Tibial nerve (tissue), 4 donors: ENCODE data around the gene TUBGCP2. TPM values are rescaled to one million over a fixed set of nuclear protein-coding genes. Genes with fewer than 3 reads are reported as not detected.

ENCODE experiments used
- DNase-seq, 2 donors: peaks; one replicate each; pipeline ENCODE4 v3.0.0-alpha.2; 2019; ENCODE audit warnings: low spot score in 2 of 2
- H3K27ac ChIP-seq, 4 donors: fragments of 200-600 bp; sonication (generic) in 3 of 4; one replicate each; pipeline ENCODE4 v1.5.1; 2017 to 2019; ENCODE audit warnings: mild to moderate bottlenecking in 1 of 4
- H3K27me3 ChIP-seq, 2 donors: fragments of 200-600 bp; sonication (generic) in 1 of 2; one replicate each; pipeline versions ENCODE4 v1.5.1 to v1.6.0; 2017 to 2019
- H3K36me3 ChIP-seq, 3 donors: fragments of 200-600 bp; sonication (generic); one replicate each; pipeline ENCODE4 v1.5.1; 2018 to 2019
- H3K4me1 ChIP-seq, 4 donors: fragments of 200-600 bp; sonication (generic) in 3 of 4; one replicate each; pipeline ENCODE4 v1.5.1; 2017 to 2019
- H3K4me3 ChIP-seq, 4 donors: fragments of 200-600 bp; sonication (generic) in 3 of 4; one replicate each; pipeline ENCODE4 v1.5.1; 2017 to 2019; ENCODE audit warnings: mild to moderate bottlenecking in 1 of 4, moderate library complexity in 1 of 4
- H3K9me3 ChIP-seq, 4 donors: fragments of 200-600 bp; sonication (generic) in 3 of 4; one replicate each; pipeline ENCODE4 v1.5.1; 2017 to 2019
- CTCF ChIP-seq, 5 experiments: fragments of 200-600 bp in 3 of 5; fragments of 450-650 bp in 2 of 5; sonication (generic) in 3 of 5; IDR thresholded peaks; one replicate each; pipeline ENCODE4 v1.5.1; 2016 to 2019; ENCODE audit warnings: antibody characterized with exemption in 5 of 5, mild to moderate bottlenecking in 3 of 5, moderate library complexity in 2 of 5
- EP300 ChIP-seq, 2 donors: sonication (generic); formaldehyde crosslinking; IDR thresholded peaks; one replicate each; pipeline ENCODE4 v1.6.1; 2017; ENCODE audit warnings: antibody characterized with exemption in 2 of 2, mild to moderate bottlenecking in 1 of 2
- POLR2A ChIP-seq, 2 donors: fragments of 450-650 bp; IDR thresholded peaks; one replicate each; pipeline ENCODE4 v1.6.1; 2017; ENCODE audit warnings: antibody characterized with exemption in 2 of 2, mild to moderate bottlenecking in 2 of 2, moderate library complexity in 2 of 2
- WGBS, 2 donors: methylation state at CpG; one replicate each; pipeline ENCODE4 v1.1.5; 2018; 5-methylcytosine and 5-hydroxymethylcytosine counted together
- total RNA-seq, 4 donors: library from RNA; depleted of rRNA; stranded (reverse); fragments of >200 nt; gene quantifications; one replicate each; pipeline ENCODE4 v1.1.0, GENCODE V29; 2016

Gene TUBGCP2
- total RNA-seq, 4 donors from 2014 or later, result 35.8 to 73.5 (median 45.7) TPM

DNA sequence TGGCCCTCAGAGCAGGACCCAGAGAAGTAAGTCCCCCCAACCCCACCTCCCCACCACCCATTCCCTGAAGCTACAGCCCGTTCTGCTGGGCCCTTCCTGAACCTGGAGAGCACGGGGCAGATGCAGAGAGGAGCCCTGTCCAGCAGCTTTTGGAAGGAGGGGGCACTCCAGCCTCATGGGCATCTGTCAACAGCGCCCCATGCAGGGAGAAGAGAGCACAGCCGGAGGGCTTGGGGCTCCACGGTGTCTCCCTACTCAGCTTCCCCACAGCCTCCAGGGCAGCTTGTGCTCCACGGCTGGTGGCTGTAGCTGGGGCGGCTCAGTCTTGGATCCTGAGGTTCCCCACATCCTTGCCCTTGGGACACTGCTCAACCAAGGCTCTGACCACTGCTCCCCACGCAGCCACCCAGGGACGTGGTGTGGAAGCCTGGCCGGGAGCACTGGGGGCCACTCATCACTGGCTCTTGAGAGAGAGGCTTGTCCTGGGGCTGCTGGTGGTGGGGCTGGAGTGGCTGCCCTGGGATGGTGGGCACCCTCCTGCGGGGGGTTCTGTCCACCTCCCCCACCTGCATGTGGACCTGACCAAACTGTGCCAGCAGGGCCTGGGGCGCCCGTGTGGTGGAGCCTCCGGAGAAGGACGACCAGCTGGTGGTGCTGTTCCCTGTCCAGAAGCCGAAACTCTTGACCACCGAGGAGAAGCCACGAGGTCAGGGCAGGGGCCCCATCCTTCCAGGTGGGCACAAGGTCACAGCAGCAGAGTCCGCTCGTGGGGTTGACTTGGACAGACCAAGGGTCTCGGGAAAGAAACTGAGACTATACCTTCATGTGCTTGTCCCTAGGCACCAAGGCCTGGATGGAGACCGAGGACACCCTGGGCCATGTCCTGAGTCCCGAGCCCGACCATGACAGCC is 43.0 kb upstream of the TUBGCP2 start:
- TF ChIP-seq POLR2A (IDR thresholded peaks at IDR 0.05) (no peak), EP300 (IDR thresholded peaks at IDR 0.05) (no peak), CTCF (IDR thresholded peaks at IDR 0.05) (no peak)
- Histone ChIP-seq H3K36me3 (peaks cover 0 to 23% (median 0%) of the 10 kb centered on the region in 3 donors), H3K4me1 (peaks cover 0 to 56% (median 13%) of the 10 kb centered on the region in 4 donors), H3K9me3 (no peaks in the 10 kb centered on the region), H3K27me3 (peaks cover 0 to 8% of the 10 kb centered on the region in 2 donors), H3K27ac (no peak overlapping the region), H3K4me3 (no peak overlapping the region)
- WGBS, 2 donors, result 68 to 80% methylated on average over 11 to 13 of the region's 24 CpGs
- no peak for DNase-seq

DNA sequence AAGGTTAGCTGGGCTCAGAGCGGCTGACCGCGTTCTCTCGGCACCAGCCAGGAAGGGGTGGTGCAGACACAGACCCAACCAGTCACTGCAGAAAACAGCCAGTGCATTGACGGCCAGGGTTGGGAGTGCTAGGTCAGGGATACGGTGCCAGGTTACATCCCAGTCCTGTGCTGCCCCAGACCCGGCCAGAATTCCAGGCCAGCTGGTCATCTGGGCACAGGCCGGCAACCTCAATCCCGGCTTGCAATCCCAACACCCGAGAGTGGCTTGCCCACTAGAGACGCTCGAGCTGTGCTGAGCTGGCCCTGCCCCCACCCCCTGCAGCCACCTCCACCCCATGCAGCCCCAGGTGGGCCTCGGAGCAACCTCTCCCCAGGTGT is 42.3 kb upstream of the TUBGCP2 start:
- no peak for DNase-seq
- TF ChIP-seq POLR2A (IDR thresholded peaks at IDR 0.05) (no peak), EP300 (IDR thresholded peaks at IDR 0.05) (no peak)
- Histone ChIP-seq H3K4me3 (no peak overlapping the region), H3K27ac (no peak overlapping the region), H3K27me3 (peaks cover 0 to 8% of the 10 kb centered on the region in 2 donors), H3K9me3 (no peaks in the 10 kb centered on the region), H3K36me3 (peaks cover 0 to 20% (median 0%) of the 10 kb centered on the region in 3 donors), H3K4me1 (peaks cover 0 to 48% (median 6%) of the 10 kb centered on the region in 4 donors)
- WGBS, 2 donors, result 0 to 30% methylated on average over 1 to 9 of the region's 13 CpGs

DNA sequence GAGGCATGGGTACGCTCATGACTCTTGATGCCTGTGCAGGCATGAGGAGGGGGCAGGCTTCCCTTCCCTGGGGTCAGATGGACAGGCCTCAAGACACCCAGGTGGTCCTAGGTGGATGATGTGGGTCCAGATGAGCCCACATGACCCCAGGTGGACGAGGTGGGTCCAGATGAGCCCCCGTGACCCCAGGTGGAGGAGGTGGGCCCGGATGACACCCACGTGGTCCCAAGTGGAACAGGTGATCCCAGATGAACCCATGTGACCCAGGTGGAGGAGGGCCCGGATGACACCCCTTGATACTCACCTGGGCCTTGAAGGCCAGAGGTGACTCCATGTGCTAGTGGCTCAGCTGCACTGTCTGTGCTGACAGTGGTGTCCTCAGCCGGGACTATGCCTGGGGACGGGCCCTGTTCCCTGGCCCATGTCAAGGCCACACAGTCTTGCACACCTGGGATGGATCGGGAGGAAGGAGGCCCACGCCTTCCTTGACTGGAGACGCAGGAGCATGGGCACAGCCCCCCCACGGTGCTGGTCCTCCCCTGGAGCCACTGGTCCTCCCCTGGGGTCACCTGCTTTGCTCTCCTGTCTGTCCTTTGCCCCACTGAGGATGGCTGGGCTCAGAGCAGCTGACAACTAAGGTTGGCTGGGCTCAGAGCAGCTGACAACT is 41.7 kb upstream of the TUBGCP2 start:
- Histone ChIP-seq H3K4me1 (peaks cover 0 to 43% (median 5%) of the 10 kb centered on the region in 4 donors), H3K27ac (no peak overlapping the region), H3K9me3 (no peaks in the 10 kb centered on the region), H3K27me3 (peaks cover 0 to 8% of the 10 kb centered on the region in 2 donors), H3K36me3 (peaks cover 0 to 15% (median 0%) of the 10 kb centered on the region in 3 donors), H3K4me3 (no peak overlapping the region)
- 67 to 74% methylated on average over 5 to 12 of the region's 12 CpGs for WGBS, 2 donors
- no peak for TF ChIP-seq EP300 (IDR thresholded peaks at IDR 0.05)
- TF ChIP-seq POLR2A (IDR thresholded peaks at IDR 0.05), result no peak
- no peak for TF ChIP-seq CTCF (IDR thresholded peaks at IDR 0.05)
- DNase-seq, result no peak

DNA sequence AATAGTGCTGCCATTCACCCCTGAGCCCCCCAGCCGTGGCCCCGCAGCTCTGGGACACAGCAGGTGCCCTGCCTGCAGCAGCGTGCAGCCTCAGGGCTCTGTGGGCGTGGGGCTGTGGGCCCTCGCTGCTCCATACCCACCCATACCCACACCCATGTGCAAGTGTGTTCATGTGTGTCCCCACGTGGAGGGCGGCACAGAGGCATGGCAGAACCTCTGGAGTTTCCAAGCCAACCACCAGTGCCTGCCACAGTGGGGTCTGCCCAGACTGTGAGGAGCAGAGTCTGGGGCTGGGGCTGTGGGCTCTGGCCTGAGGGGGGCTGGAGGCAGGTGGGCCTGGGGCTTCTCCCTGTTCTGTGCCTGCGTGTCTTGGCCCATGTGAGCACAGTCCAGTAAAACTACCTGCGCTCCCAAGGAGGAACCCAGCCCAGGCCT is 40.9 kb upstream of the TUBGCP2 start:
- DNase-seq, result no peak
- H3K4me1 ChIP-seq, result peaks cover 0 to 37% (median 5%) of the 10 kb centered on the region in 4 donors
- no peaks in the 10 kb centered on the region for H3K9me3 ChIP-seq
- H3K27ac ChIP-seq, result no peak overlapping the region
- no peak for TF ChIP-seq POLR2A (IDR thresholded peaks at IDR 0.05)
- TF ChIP-seq CTCF (IDR thresholded peaks at IDR 0.05), result no peak
- no peak for TF ChIP-seq EP300 (IDR thresholded peaks at IDR 0.05)
- H3K36me3 ChIP-seq, result peaks cover 0 to 6% (median 0%) of the 10 kb centered on the region in 3 donors
- H3K4me3 ChIP-seq, result no peak overlapping the region
- peaks cover 0 to 14% of the 10 kb centered on the region in 2 donors for H3K27me3 ChIP-seq
- WGBS, 2 donors, result 66 to 73% methylated on average over 4 to 9 of the region's 9 CpGs

DNA sequence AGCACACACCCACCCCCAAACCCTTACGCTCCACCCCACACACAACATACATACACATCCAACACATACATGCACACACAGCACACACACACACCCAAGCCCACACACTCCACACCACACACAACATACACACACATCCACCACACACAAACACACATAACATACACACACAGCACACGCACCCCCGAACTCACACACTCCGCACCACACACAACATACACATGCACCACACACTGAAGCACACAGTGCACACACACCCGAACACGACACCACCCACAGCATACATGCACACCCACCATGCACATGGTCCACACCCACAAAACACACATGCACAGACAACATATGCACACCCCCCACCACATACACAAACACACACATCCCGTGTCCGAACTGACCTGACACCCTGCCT is 40.5 kb upstream of the TUBGCP2 start:
- no peaks in the 10 kb centered on the region for H3K9me3 ChIP-seq
- DNase-seq, result no peak
- H3K4me3 ChIP-seq, result no peak overlapping the region
- no peak overlapping the region for H3K27ac ChIP-seq
- peaks cover 0 to 37% (median 5%) of the 10 kb centered on the region in 4 donors for H3K4me1 ChIP-seq
- no peak for TF ChIP-seq POLR2A (IDR thresholded peaks at IDR 0.05)
- TF ChIP-seq EP300 (IDR thresholded peaks at IDR 0.05), result no peak
- peaks cover 0 to 2% (median 0%) of the 10 kb centered on the region in 3 donors for H3K36me3 ChIP-seq
- 73 to 82% methylated on average over 8 of the region's 8 CpGs for WGBS, 2 donors
- H3K27me3 ChIP-seq, result peaks cover 0 to 14% of the 10 kb centered on the region in 2 donors
